C4-2B (cell line): ENCODE measurements around the gene UTS2R.

ENCODE experiments used
- CTCF ChIP-seq: fragments of 450-650 bp; conservative IDR thresholded peaks from 2 replicates; pipeline ENCODE4 v1.5.1; 2017; ENCODE audit warnings: mild to moderate bottlenecking
- ZFX ChIP-seq: fragments of 450-650 bp; IDR thresholded peaks from 2 replicates; pipeline ENCODE4 v1.6.1; 2017

- no peak for TF ChIP-seq CTCF
- no peak for TF ChIP-seq ZFX
Measured at GRCh38 chr17:82339634-82340580, 31.7 kb upstream of the UTS2R start.
